ENCODE results near the gene RSPH3. TPM values are rescaled to one million over a fixed set of nuclear protein-coding genes. Genes with fewer than 3 reads are reported as not detected.
"Not testable (repeated sequence)": the region's sequence is repeated elsewhere in the genome, so short reads cannot be mapped to it uniquely, and the experiment has no call there.

Gene RSPH3
- total RNA-seq, 2 experiments from 2014 or later, result 2.2 to 2.7 TPM

GRCh38 chr6:158958504-158959386 is 41.3 kb downstream of the RSPH3 start:
- ATAC-seq (ENCODE audit: low read depth), result no peak

GRCh38 chr6:158955255-158955654 is 44.7 kb downstream of the RSPH3 start:
- ATAC-seq (ENCODE audit: low read depth) (no peak), DNase-seq (no peak)
- Mint-ChIP-seq H3K27me3 (peaks cover 8% of the 10 kb centered on the region), H3K4me1 (peaks cover 2% of the 10 kb centered on the region), H3K36me3 (peaks cover 2% of the 10 kb centered on the region), H3K27ac (no peak overlapping the region), H3K9me3 (peaks cover 4% of the 10 kb centered on the region), H3K4me3 (no peak overlapping the region)
- POLR2A ChIA-PET, result no interaction called here

More at GRCh38 chr6:158958504-158959386, 41.3 kb downstream of the RSPH3 start:
- Mint-ChIP-seq H3K36me3 (no peaks in the 10 kb centered on the region), H3K4me1 (peaks cover 2% of the 10 kb centered on the region), H3K4me3 (no peak overlapping the region), H3K27me3 (peaks cover 13% of the 10 kb centered on the region), H3K27ac (no peak overlapping the region), H3K9me3 (no peaks in the 10 kb centered on the region)
- POLR2A ChIA-PET, result interaction anchor here (1.0 kb wide), 1 partner anchor 89 kb away, joined by 4 read pairs; no protein-coding TSS in a partner anchor
- no peak for DNase-seq

- peaks cover 2% of the 10 kb centered on the region for H3K4me1 Mint-ChIP-seq
- ATAC-seq (ENCODE audit: low read depth), result no peak
- POLR2A ChIA-PET, result no interaction called here
Measured at GRCh38 chr6:158954753-158955152, 45.2 kb downstream of the RSPH3 start.

GRCh38 chr6:158952011-158952410 is 48.0 kb downstream of the RSPH3 start:
- H3K27me3 Mint-ChIP-seq, result peaks cover 14% of the 10 kb centered on the region
- H3K9me3 Mint-ChIP-seq; H3K4me1 Mint-ChIP-seq; ATAC-seq (ENCODE audit: low read depth); DNase-seq; H3K27ac Mint-ChIP-seq; POLR2A ChIA-PET; H3K36me3 Mint-ChIP-seq; H3K4me3 Mint-ChIP-seq: not testable (repeated sequence)

More at GRCh38 chr6:158954753-158955152, 45.2 kb downstream of the RSPH3 start:
- no peak for DNase-seq
- Mint-ChIP-seq H3K4me3 (no peak overlapping the region), H3K36me3 (peaks cover 2% of the 10 kb centered on the region), H3K9me3 (peaks cover 4% of the 10 kb centered on the region), H3K27ac (no peak overlapping the region), H3K27me3 (peaks cover 9% of the 10 kb centered on the region)

- H3K36me3 Mint-ChIP-seq; POLR2A ChIA-PET; DNase-seq; H3K9me3 Mint-ChIP-seq; ATAC-seq (ENCODE audit: low read depth); H3K4me3 Mint-ChIP-seq; H3K27ac Mint-ChIP-seq; H3K4me1 Mint-ChIP-seq: not testable (repeated sequence)
- peaks cover 13% of the 10 kb centered on the region for H3K27me3 Mint-ChIP-seq
Measured at GRCh38 chr6:158951565-158951964, 48.4 kb downstream of the RSPH3 start.

- no peaks in the 10 kb centered on the region for H3K4me1 Mint-ChIP-seq
- ATAC-seq (ENCODE audit: low read depth), result no peak
- POLR2A ChIA-PET, result no interaction called here
- H3K9me3 Mint-ChIP-seq, result peaks cover 7% of the 10 kb centered on the region
- DNase-seq, result no peak
- H3K4me3 Mint-ChIP-seq, result no peak overlapping the region
- peaks cover 22% of the 10 kb centered on the region for H3K27me3 Mint-ChIP-seq
- peaks cover 2% of the 10 kb centered on the region for H3K36me3 Mint-ChIP-seq
- H3K27ac Mint-ChIP-seq, result no peak overlapping the region
Measured at GRCh38 chr6:158947284-158947683, 52.7 kb downstream of the RSPH3 start.

- DNase-seq (no peak), ATAC-seq (ENCODE audit: low read depth) (no peak)
- POLR2A ChIA-PET, result no interaction called here
- Mint-ChIP-seq H3K36me3 (no peaks in the 10 kb centered on the region), H3K27me3 (peaks cover 27% of the 10 kb centered on the region), H3K4me1 (peaks cover 7% of the 10 kb centered on the region), H3K9me3 (peaks cover 5% of the 10 kb centered on the region), H3K4me3 (no peak overlapping the region), H3K27ac (no peak overlapping the region)
Measured at GRCh38 chr6:158943380-158944032, 56.5 kb downstream of the RSPH3 start.

- ATAC-seq (ENCODE audit: low read depth), result no peak
- POLR2A ChIA-PET, result no interaction called here
Measured at GRCh38 chr6:158942349-158942748, 57.7 kb downstream of the RSPH3 start.

GRCh38 chr6:158941246-158941645 is 58.8 kb downstream of the RSPH3 start:
- peaks cover 5% of the 10 kb centered on the region for H3K9me3 Mint-ChIP-seq
- no peak overlapping the region for H3K27ac Mint-ChIP-seq
- no peak overlapping the region for H3K4me3 Mint-ChIP-seq
- POLR2A ChIA-PET, result no interaction called here
- H3K4me1 Mint-ChIP-seq, result peaks cover 7% of the 10 kb centered on the region
- ATAC-seq (ENCODE audit: low read depth) (no peak), DNase-seq (no peak)
- H3K36me3 Mint-ChIP-seq, result no peaks in the 10 kb centered on the region
- peaks cover 23% of the 10 kb centered on the region for H3K27me3 Mint-ChIP-seq

More at GRCh38 chr6:158942349-158942748, 57.7 kb downstream of the RSPH3 start:
- DNase-seq, result no peak
- H3K9me3 Mint-ChIP-seq, result peaks cover 5% of the 10 kb centered on the region
- H3K27me3 Mint-ChIP-seq, result peaks cover 27% of the 10 kb centered on the region
- H3K4me1 Mint-ChIP-seq, result peaks cover 7% of the 10 kb centered on the region
- H3K4me3 Mint-ChIP-seq, result no peak overlapping the region
- H3K36me3 Mint-ChIP-seq, result no peaks in the 10 kb centered on the region
- H3K27ac Mint-ChIP-seq, result no peak overlapping the region

GRCh38 chr6:158939255-158940159 is 60.5 kb downstream of the RSPH3 start:
- ATAC-seq (ENCODE audit: low read depth) (peak; percentile 30), DNase-seq (peak; percentile 40)
- Mint-ChIP-seq H3K27me3 (peaks cover 16% of the 10 kb centered on the region), H3K4me1 (peaks cover 7% of the 10 kb centered on the region), H3K36me3 (no peaks in the 10 kb centered on the region), H3K27ac (peak overlapping the region; percentile 4), H3K9me3 (peaks cover 5% of the 10 kb centered on the region), H3K4me3 (peak overlapping the region; percentile 78)
- POLR2A ChIA-PET, result no interaction called here

- Mint-ChIP-seq H3K36me3 (no peaks in the 10 kb centered on the region), H3K27ac (no peak overlapping the region), H3K4me1 (peaks cover 7% of the 10 kb centered on the region), H3K9me3 (peaks cover 5% of the 10 kb centered on the region), H3K4me3 (peak overlapping the region; percentile 78), H3K27me3 (peaks cover 12% of the 10 kb centered on the region)
- ATAC-seq (ENCODE audit: low read depth) (peak; percentile 61), DNase-seq (no peak)
- POLR2A ChIA-PET, result no interaction called here
Measured at GRCh38 chr6:158938811-158939254, 61.2 kb downstream of the RSPH3 start.

GRCh38 chr6:158938220-158938619 is 61.8 kb downstream of the RSPH3 start:
- Mint-ChIP-seq H3K9me3 (peaks cover 5% of the 10 kb centered on the region), H3K4me3 (no peak overlapping the region), H3K36me3 (no peaks in the 10 kb centered on the region), H3K27ac (no peak overlapping the region), H3K27me3 (peaks cover 12% of the 10 kb centered on the region), H3K4me1 (peaks cover 7% of the 10 kb centered on the region)
- DNase-seq, result no peak
- POLR2A ChIA-PET, result no interaction called here
- no peak for ATAC-seq (ENCODE audit: low read depth)

GRCh38 chr6:158934157-158934556 is 65.8 kb downstream of the RSPH3 start:
- POLR2A ChIA-PET, result no interaction called here
- Mint-ChIP-seq H3K36me3 (no peaks in the 10 kb centered on the region), H3K4me1 (peaks cover 1% of the 10 kb centered on the region), H3K27ac (no peak overlapping the region), H3K4me3 (no peak overlapping the region), H3K27me3 (peaks cover under 1% of the 10 kb centered on the region), H3K9me3 (peaks cover under 1% of the 10 kb centered on the region)
- ATAC-seq (ENCODE audit: low read depth), result no peak
- no peak for DNase-seq

Measured in activated naive CD8-positive, alpha-beta T cell treated with anti-CD3 and anti-CD28 coated beads, Interleukin-2, amount 10 ng/mL, durations not matched to agents 7 days and 5 days (primary cell).